OCI-LY7 (cell line): Measurements from ENCODE around the gene HSPB2. TPM values are rescaled to one million over a fixed set of nuclear protein-coding genes. Genes with fewer than 3 reads are reported as not detected.
"Not testable (repeated sequence)": the region's sequence is repeated elsewhere in the genome, so short reads cannot be mapped to it uniquely, and the experiment has no call there.

Experiments used
- BruUV-seq: library from RNA; stranded (reverse); fragments of 400-500 nt; replicated peaks from 2 replicates; lab custom pipeline; 2021; lab: Mats Ljungman, UMichigan
- CTCF ChIA-PET: fragments of 300-600 bp; sonication (Branson Sonifier 250); formaldehyde crosslinking; loops from one replicate; lab custom pipeline; 2022; ENCODE audit warnings: antibody characterized with exemption; ENCODE audit not compliant: unreplicated experiment; lab: Charles Lee
- POLR2A ChIA-PET: fragments of 300-600 bp; sonication (Branson Sonifier 250); formaldehyde crosslinking; loops from one replicate; lab custom pipeline; 2022; ENCODE audit warnings: antibody characterized with exemption; lab: Charles Lee
- DNase-seq: peaks from one replicate; pipeline ENCODE4 v3.0.0-alpha.2; 2015; ENCODE audit warnings: low spot score
- H2AFZ ChIP-seq: fragments of 200-600 bp; sonication (generic), shearing (Covaris generic); 2 replicates; pipeline ENCODE4 v1.6.1; 2014; ENCODE audit warnings: mild to moderate bottlenecking, antibody characterized with exemption, low read length, moderate library complexity
- H3K27ac ChIP-seq: fragments of 200-600 bp; sonication (generic); 2 replicates; pipeline ENCODE4 v1.5.1; 2014; ENCODE audit warnings: mixed run types, low read depth, mild to moderate bottlenecking, moderate library complexity, low read length, inconsistent platforms; ENCODE audit not compliant: poor library complexity, severe bottlenecking
- H3K36me3 ChIP-seq: fragments of 200-600 bp; sonication (generic); 2 replicates; pipeline ENCODE4 v1.6.1; 2014; ENCODE audit warnings: mild to moderate bottlenecking, antibody characterized with exemption, low read length, moderate library complexity, mixed read lengths; ENCODE audit not compliant: insufficient read depth
- H3K4me1 ChIP-seq: fragments of 200-600 bp; sonication (generic); 2 replicates; pipeline ENCODE4 v1.5.1; 2014; ENCODE audit warnings: mild to moderate bottlenecking, low read length; ENCODE audit not compliant: insufficient read depth, poor library complexity, severe bottlenecking
- H3K4me2 ChIP-seq: fragments of 200-600 bp; sonication (generic); 2 replicates; pipeline ENCODE4 v1.6.1; 2014; ENCODE audit warnings: mild to moderate bottlenecking, low read length
- H3K4me3 ChIP-seq: fragments of 200-600 bp; sonication (generic); 2 replicates; pipeline ENCODE4 v1.5.1; 2014; ENCODE audit warnings: mild to moderate bottlenecking, low read depth, low read length; ENCODE audit not compliant: poor library complexity, severe bottlenecking
- H3K79me2 ChIP-seq: fragments of 200-600 bp; sonication (generic); 2 replicates; pipeline ENCODE4 v1.6.1; 2016; ENCODE audit warnings: low read depth, mild to moderate bottlenecking, low read length, moderate library complexity, mixed read lengths; ENCODE audit not compliant: insufficient read depth
- H3K9me2 ChIP-seq: fragments of 200-600 bp; sonication (generic); 2 replicates; pipeline ENCODE4 v1.6.1; 2016; ENCODE audit warnings: mild to moderate bottlenecking, low read length, mixed read lengths; ENCODE audit not compliant: insufficient read depth
- H3K9me3 ChIP-seq: fragments of 200-600 bp; sonication (generic); 2 replicates; pipeline ENCODE4 v1.6.1; 2014; ENCODE audit warnings: mild to moderate bottlenecking, mixed run types, low read length, mixed read lengths
- H4K20me1 ChIP-seq: fragments of 200-600 bp; sonication (generic); 2 replicates; pipeline ENCODE4 v1.6.1; 2014; ENCODE audit warnings: mild to moderate bottlenecking, antibody characterized with exemption, low read length, moderate library complexity, mixed read lengths; ENCODE audit not compliant: insufficient read depth
- CTCF ChIP-seq: fragments of 200-600 bp; sonication (generic); conservative IDR thresholded peaks from 2 replicates; pipeline ENCODE4 v1.5.1; 2014; ENCODE audit warnings: mild to moderate bottlenecking, antibody characterized with exemption, low read length, moderate library complexity, mixed read lengths
- EZH2phosphoT487 ChIP-seq: fragments of 200-600 bp; sonication (generic); IDR thresholded peaks from 2 replicates; pipeline ENCODE4 v1.6.1; 2018; ENCODE audit warnings: low read depth, borderline replicate concordance, mild to moderate bottlenecking, mixed run types, antibody characterized with exemption, low read length, moderate library complexity, mixed read lengths
- intact Hi-C: fragments of 100-400 bp; cut with micrococcal nuclease; formaldehyde crosslinking; loops from one replicate; pipeline ENCODE4 v1.10.0; 2022; ENCODE audit not compliant: unreplicated experiment
- total RNA-seq, 2 experiments: library from RNA; depleted of rRNA in 1 of 2; stranded (reverse); fragments of >200 nt in 1 of 2; shearing (Covaris generic) in 1 of 2; gene quantifications; 2 replicates each; pipeline ENCODE4 v1.2.3, GENCODE V29; 2014 to 2022

Gene HSPB2
- total RNA-seq, 2 experiments from 2014 or later, result not detected

- POLR2A ChIA-PET, result interaction anchor here (0.8 kb wide), 1 partner anchor 118 kb away, joined by 3 read pairs; no protein-coding TSS in a partner anchor
- H3K36me3 ChIP-seq, result no peaks in the 10 kb centered on the region
- no peak for DNase-seq
- peaks cover 26% of the 10 kb centered on the region for H3K4me1 ChIP-seq
- no peaks in the 10 kb centered on the region for H3K9me2 ChIP-seq
- H3K9me3 ChIP-seq, result no peaks in the 10 kb centered on the region
- CTCF ChIA-PET, result interaction anchor here (1.1 to 1.9 kb wide), 2 partner anchors 49 to 59 kb away, joined by 3 to 20 read pairs; no protein-coding TSS in a partner anchor
- TF ChIP-seq EZH2phosphoT487 (no peak), CTCF (no peak)
- intact Hi-C loops, result loop anchor here (1.0 to 5.0 kb wide), 3 partner anchors 50 to 350 kb away; partner anchors contain the start of gene BCO2
- H4K20me1 ChIP-seq, result no peaks in the 10 kb centered on the region
- H3K4me2 ChIP-seq, result no peak overlapping the region
- no TSS peak for BruUV-seq
- no peak overlapping the region for H3K27ac ChIP-seq
- no peaks in the 10 kb centered on the region for H3K79me2 ChIP-seq
- no peak overlapping the region for H3K4me3 ChIP-seq
- no peak overlapping the region for H2AFZ ChIP-seq
Measured at GRCh38 chr11:111932611-111932950, 20.0 kb downstream of the HSPB2 start.

- H3K4me3 ChIP-seq, H3K4me2 ChIP-seq, CTCF ChIA-PET, BruUV-seq, H3K27ac ChIP-seq, H3K79me2 ChIP-seq, H2AFZ ChIP-seq, H3K9me2 ChIP-seq, DNase-seq, H3K9me3 ChIP-seq, H4K20me1 ChIP-seq, H3K36me3 ChIP-seq: not testable (repeated sequence)
- POLR2A ChIA-PET, result interaction anchor here (0.8 kb wide), 1 partner anchor 117 kb away, joined by 3 read pairs; no protein-coding TSS in a partner anchor
- intact Hi-C loops, result loop anchor here (5.0 kb wide), 2 partner anchors 244 to 349 kb away; partner anchors contain the start of gene BCO2
- peaks cover 30% of the 10 kb centered on the region for H3K4me1 ChIP-seq
Measured at GRCh38 chr11:111933176-111933575, 20.6 kb downstream of the HSPB2 start.

- CTCF ChIA-PET, result no interaction called here
- H3K4me2 ChIP-seq, result no peak overlapping the region
- no peak overlapping the region for H2AFZ ChIP-seq
Measured at GRCh38 chr11:111933872-111934271, 21.3 kb downstream of the HSPB2 start.

More at GRCh38 chr11:111933872-111934271, 21.3 kb downstream of the HSPB2 start:
- Histone ChIP-seq H3K9me2 (no peaks in the 10 kb centered on the region), H3K4me3 (no peak overlapping the region), H3K36me3 (no peaks in the 10 kb centered on the region), H3K9me3 (no peaks in the 10 kb centered on the region), H3K27ac (no peak overlapping the region), H3K79me2 (no peaks in the 10 kb centered on the region), H3K4me1 (peaks cover 37% of the 10 kb centered on the region), H4K20me1 (no peaks in the 10 kb centered on the region)
- intact Hi-C loops, result loop anchor here (5.0 kb wide), 2 partner anchors 243 to 348 kb away; partner anchors contain the start of gene BCO2
- no TSS peak for BruUV-seq
- TF ChIP-seq CTCF (no peak), EZH2phosphoT487 (no peak)
- POLR2A ChIA-PET, result interaction anchor here (0.6 to 6.4 kb wide), 8 partner anchors 8 to 105 kb away, joined by 3 to 54 read pairs (median 6); no protein-coding TSS in a partner anchor
- DNase-seq, result no peak
